Astrocyte of the spinal cord (primary cell): ENCODE measurements around the gene SLC38A8.

ENCODE experiments used
- DNase-seq: peaks from one replicate; pipeline ENCODE4 v3.0.0; 2011; ENCODE audit warnings: low read depth, low spot score
- H3K4me3 ChIP-seq: 2 replicates; pipeline ENCODE4 v1.5.1; 2011; ENCODE audit warnings: low read depth, mild to moderate bottlenecking, low read length, moderate library complexity
- in situ Hi-C: cut with HindIII; loops from 2 replicates; pipeline ENCODE4 v1.10.0; 2017; ENCODE audit warnings: low sequenced_read_pairs
- TF ChIP-seq, protein P1 (sequence below): IDR thresholded peaks from 2 replicates; pipeline ENCODE4 v1.5.1; 2012; ENCODE audit warnings: low read depth, mild to moderate bottlenecking, low read length, inconsistent platforms

SLC38A8 gene

DNA sequence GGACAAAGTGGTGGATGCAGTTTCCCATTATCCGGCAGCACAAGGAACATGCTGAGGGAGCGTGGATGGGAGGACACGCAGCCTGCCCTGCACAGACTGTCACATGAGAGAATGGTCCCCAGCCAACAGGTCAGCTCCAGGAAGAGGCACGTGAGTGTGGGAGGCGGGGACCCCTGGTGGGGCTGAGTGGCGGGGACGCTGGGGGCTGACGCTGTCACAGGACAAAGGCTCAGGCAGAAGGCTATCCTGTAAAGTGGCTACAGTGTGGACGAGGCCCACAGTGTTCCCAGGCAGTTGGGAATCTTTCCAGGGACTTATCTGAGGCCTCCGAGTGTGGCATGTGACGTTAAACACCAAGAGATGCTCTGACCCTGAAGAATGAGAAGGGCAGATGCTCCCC lies 43.7 kb upstream of the SLC38A8 start:
- H3K4me3 ChIP-seq: no peak overlapping the region
- TF ChIP-seq, protein P1, sequence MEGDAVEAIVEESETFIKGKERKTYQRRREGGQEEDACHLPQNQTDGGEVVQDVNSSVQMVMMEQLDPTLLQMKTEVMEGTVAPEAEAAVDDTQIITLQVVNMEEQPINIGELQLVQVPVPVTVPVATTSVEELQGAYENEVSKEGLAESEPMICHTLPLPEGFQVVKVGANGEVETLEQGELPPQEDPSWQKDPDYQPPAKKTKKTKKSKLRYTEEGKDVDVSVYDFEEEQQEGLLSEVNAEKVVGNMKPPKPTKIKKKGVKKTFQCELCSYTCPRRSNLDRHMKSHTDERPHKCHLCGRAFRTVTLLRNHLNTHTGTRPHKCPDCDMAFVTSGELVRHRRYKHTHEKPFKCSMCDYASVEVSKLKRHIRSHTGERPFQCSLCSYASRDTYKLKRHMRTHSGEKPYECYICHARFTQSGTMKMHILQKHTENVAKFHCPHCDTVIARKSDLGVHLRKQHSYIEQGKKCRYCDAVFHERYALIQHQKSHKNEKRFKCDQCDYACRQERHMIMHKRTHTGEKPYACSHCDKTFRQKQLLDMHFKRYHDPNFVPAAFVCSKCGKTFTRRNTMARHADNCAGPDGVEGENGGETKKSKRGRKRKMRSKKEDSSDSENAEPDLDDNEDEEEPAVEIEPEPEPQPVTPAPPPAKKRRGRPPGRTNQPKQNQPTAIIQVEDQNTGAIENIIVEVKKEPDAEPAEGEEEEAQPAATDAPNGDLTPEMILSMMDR: no peak
- no peak for DNase-seq
- in situ Hi-C loops: no loop called here

DNA sequence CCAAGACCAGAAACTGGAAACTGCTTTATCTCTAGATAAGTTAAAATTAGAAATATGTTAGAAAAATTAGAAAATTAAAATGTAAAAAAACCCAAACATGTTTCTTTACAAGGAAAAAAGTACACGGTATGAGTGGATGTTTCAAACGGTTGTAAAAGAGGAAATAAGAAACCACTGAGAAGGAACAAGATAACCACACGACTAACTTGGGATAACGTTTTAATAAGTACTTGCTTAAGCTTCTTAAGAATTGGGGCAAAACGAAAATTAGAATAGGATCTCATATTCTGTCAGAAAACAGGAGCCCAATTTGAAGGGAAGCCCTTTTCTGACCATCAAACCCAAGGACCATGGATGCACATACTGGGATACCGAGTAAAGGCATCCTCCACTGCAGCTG lies 43.2 kb upstream of the SLC38A8 start:
- TF ChIP-seq, protein P1: no peak
- no peak for DNase-seq
- in situ Hi-C loops: no loop called here
- no peak overlapping the region for H3K4me3 ChIP-seq

DNA sequence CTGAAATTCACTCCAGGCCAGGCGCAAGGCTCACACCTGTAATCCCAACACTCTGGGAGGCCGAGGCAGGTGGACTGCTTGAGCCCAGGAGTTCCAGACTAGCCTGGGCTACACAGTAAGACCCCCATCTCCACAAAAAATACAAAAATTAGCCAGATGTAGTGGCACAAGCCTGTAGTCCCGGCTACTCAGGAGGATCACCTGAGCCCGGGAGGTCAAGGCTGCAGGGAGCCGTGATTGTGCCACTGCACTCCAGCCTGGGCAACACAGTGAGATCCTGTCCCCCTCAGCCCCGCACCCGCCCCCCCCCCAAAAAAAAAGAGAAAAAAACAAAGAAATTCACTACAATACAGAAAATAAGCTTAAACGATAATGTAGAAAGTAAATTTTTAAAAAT lies 42.7 kb upstream of the SLC38A8 start:
- in situ Hi-C loops: no loop called here

DNA sequence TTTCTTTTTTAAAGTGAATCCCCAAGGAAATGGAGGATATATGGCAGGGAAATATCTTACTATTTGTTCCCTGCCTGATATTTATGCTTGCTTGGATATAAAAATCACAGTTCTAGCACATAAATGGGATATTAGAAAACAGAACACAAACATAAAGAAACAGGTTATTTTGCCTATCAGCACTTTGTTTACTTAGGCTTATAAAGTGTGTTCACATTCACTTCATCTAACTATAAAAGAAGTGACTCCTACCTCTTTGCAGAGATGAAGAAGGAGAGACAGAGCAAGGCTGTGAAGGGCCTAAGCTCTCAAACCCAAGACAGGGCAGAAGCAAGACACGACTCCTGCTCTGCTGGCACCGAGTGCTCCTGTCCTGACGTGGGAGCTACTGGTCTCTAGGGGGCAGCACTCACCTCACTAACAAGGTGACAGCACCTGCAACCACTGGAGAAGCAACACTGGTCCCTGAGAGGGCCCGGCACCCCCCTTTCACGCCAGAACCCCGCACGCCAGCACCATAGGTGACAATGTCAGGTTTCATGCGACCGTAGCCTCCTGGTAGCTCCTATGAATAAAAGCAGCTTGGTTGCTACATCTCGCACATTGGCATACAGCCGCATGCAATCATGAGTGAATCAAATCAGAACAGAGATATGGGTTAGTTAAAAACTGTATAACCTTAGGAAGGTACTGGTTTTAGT lies 42.1 kb upstream of the SLC38A8 start:
- in situ Hi-C loops: no loop called here
- TF ChIP-seq, protein P1: peak; percentile 83
- no peak overlapping the region for H3K4me3 ChIP-seq
- peak; percentile 64 for DNase-seq

More for the DNA sequence above, 42.7 kb upstream of the SLC38A8 start:
- TF ChIP-seq, protein P1: no peak
- H3K4me3 ChIP-seq: no peak overlapping the region
- no peak for DNase-seq

DNA sequence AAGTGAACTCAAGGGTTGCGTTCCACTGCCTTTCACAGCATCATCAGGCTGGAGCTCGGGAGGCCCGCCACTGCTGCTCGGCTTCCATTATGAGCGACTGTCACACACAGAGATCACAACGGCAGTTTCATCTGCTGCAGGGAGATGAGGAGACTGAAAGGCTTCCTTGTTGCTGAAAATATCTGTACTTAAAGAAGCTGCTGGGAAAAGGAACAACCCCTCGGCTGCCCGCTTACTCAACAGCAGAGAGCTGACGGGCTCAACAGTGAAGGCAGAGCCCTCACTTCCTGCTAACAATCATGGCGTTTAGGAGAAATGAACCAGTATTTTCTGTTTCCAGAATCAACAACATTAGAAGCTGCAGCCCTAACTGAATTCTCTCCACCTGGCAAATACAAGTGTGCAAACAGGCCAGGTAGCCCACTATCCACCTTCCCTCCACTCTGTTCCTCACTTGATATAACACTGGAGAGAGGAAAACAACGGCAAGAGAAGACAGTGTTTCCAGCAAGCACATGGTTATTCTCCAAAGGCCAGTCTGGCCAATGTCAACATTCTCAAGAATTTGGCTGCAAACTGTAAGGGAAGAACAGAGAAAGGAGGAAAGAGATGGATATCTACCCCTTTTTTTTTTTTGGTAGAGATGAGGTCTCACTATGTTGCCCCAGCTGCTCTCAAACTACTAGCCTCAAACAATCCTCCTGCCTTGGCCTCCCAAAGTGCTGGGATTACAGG lies 40.4 kb upstream of the SLC38A8 start:
- in situ Hi-C loops: no loop called here
- DNase-seq: no peak
- no peak overlapping the region for H3K4me3 ChIP-seq
- TF ChIP-seq, protein P1: no peak

DNA sequence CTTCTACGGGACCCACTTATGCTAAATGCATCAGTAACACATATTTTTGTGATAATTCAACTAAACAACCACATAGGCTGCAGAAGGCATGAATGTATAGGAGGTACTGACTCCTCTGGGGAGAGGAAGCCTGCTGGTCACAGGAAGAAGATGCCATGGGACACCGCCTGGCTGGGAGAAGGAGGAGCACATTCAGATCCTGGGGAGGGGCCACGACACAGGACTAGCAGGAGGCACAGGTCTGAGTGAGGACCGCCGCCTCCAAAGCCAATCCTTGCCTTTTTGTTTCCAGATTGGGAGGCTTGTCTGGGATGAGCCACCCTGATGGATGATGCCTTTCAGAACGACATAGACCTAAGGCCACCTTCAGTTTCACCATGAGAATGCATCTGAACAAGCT lies 39.5 kb upstream of the SLC38A8 start:
- in situ Hi-C loops: no loop called here
- no peak overlapping the region for H3K4me3 ChIP-seq

More for the DNA sequence above, 39.5 kb upstream of the SLC38A8 start:
- DNase-seq: no peak
- TF ChIP-seq, protein P1: no peak
